GM20000 (cell line): Measurements from ENCODE around the gene C1QTNF6.

Experiments
- DNase-seq: peaks from one replicate; pipeline ENCODE4 v3.0.0; 2012; ENCODE audit warnings: low spot score
- CTCF ChIP-seq: IDR thresholded peaks from 2 replicates; pipeline ENCODE4 v1.5.1; 2012; ENCODE audit warnings: mild to moderate bottlenecking, control low read depth; ENCODE audit errors: extremely low read depth, missing control alignments

The C1QTNF6 gene

GRCh38 chr22:37137903-37138665 lies 50.0 kb downstream of the C1QTNF6 start:
- DNase-seq, result no peak
- TF ChIP-seq CTCF, result no peak

- no peak for TF ChIP-seq CTCF
- DNase-seq, result no peak
Measured at GRCh38 chr22:37137131-37137530, 50.9 kb downstream of the C1QTNF6 start.

GRCh38 chr22:37135023-37135422 lies 53.0 kb downstream of the C1QTNF6 start:
- TF ChIP-seq CTCF, result no peak

GRCh38 chr22:37133304-37134018 lies 54.6 kb downstream of the C1QTNF6 start:
- TF ChIP-seq CTCF, result no peak

More at GRCh38 chr22:37135023-37135422, 53.0 kb downstream of the C1QTNF6 start:
- DNase-seq, result no peak

GRCh38 chr22:37132773-37133172 lies 55.3 kb downstream of the C1QTNF6 start:
- TF ChIP-seq CTCF, result no peak
- DNase-seq, result no peak

More at GRCh38 chr22:37133304-37134018, 54.6 kb downstream of the C1QTNF6 start:
- DNase-seq, result no peak
